ENCODE data around the gene RAB3GAP1. TPM values are rescaled to one million over a fixed set of nuclear protein-coding genes. Genes with fewer than 3 reads are reported as not detected.

RAB3GAP1 gene
- total RNA-seq, 1 experiment from 2014 or later = 32.0 TPM

GRCh38 chr2:135168204-135168856 is 116.2 kb downstream of the RAB3GAP1 start:
- H4K8ac ChIP-seq (replicated peaks; ENCODE audit: insufficient read length, low read depth, low read length) = no peak overlapping the region
- H2BK12ac ChIP-seq (ENCODE audit: insufficient read length, low read depth, low read length) = no peak overlapping the region
- H3K18ac ChIP-seq (ENCODE audit: insufficient read length, low read depth, low read length) = no peak overlapping the region
- H4K20me1 ChIP-seq (ENCODE audit: control insufficient read depth, insufficient read depth, insufficient read length) = no peaks in the 10 kb centered on the region
- no peak overlapping the region for H2AK5ac ChIP-seq (ENCODE audit: insufficient read length, low read length)
- no peak overlapping the region for H2BK120ac ChIP-seq (ENCODE audit: low read depth, low read length, poor library complexity, severe bottlenecking)
- H2AFZ ChIP-seq (ENCODE audit: low read length) = no peak overlapping the region
- no peak overlapping the region for H3K9ac ChIP-seq (ENCODE audit: extremely low read depth, insufficient read length, low read length)
- Mint-ChIP-seq H3K36me3 (ENCODE audit: insufficient read depth in 1 of 3, low read depth in 3 of 3) (peaks cover 43 to 65% (median 60%) of the 10 kb centered on the region in 3 experiments), H3K9me3 (no peaks in the 10 kb centered on the region), H3K4me3 (no peak overlapping the region), H3K27me3 (ENCODE audit: low read depth) (no peaks in the 10 kb centered on the region), H3K27ac (peak overlapping the region in 1 of 3 experiments; percentile 46; a peak in 2 of 7 replicates), H3K4me1 (peaks cover 3 to 8% of the 10 kb centered on the region in 2 experiments; a peak in 1 of 4 replicates)
- H2BK15ac ChIP-seq (ENCODE audit: low read depth, low read length) = no peak overlapping the region
- no peak overlapping the region for H3K4ac ChIP-seq (ENCODE audit: low read depth, low read length)
- no peak overlapping the region for H4K5ac ChIP-seq (ENCODE audit: insufficient read length, low read depth, low read length)
- H3K23ac ChIP-seq (ENCODE audit: insufficient read length, low read depth, low read length) = no peak overlapping the region
- no peak for DNase-seq
- no peak overlapping the region for H3K14ac ChIP-seq (ENCODE audit: insufficient read depth, low read length)
- no peak overlapping the region for H2BK5ac ChIP-seq (ENCODE audit: insufficient read length, low read length)
- no peaks in the 10 kb centered on the region for H3K27me3 ChIP-seq (ENCODE audit: insufficient read depth, low read length)
- H3K79me2 ChIP-seq (ENCODE audit: insufficient read depth, low read length) = no peaks in the 10 kb centered on the region
- H3K4me1 ChIP-seq (ENCODE audit: insufficient read depth, low read length) = no peaks in the 10 kb centered on the region; the same call in 1 of the 2 replicates
- no peaks in the 10 kb centered on the region for H3K9me3 ChIP-seq (ENCODE audit: control insufficient read depth, low read depth, low read length)
- no peak overlapping the region for H4K91ac ChIP-seq (ENCODE audit: insufficient read length, low read depth, low read length)
- TF ChIP-seq, protein P1, sequence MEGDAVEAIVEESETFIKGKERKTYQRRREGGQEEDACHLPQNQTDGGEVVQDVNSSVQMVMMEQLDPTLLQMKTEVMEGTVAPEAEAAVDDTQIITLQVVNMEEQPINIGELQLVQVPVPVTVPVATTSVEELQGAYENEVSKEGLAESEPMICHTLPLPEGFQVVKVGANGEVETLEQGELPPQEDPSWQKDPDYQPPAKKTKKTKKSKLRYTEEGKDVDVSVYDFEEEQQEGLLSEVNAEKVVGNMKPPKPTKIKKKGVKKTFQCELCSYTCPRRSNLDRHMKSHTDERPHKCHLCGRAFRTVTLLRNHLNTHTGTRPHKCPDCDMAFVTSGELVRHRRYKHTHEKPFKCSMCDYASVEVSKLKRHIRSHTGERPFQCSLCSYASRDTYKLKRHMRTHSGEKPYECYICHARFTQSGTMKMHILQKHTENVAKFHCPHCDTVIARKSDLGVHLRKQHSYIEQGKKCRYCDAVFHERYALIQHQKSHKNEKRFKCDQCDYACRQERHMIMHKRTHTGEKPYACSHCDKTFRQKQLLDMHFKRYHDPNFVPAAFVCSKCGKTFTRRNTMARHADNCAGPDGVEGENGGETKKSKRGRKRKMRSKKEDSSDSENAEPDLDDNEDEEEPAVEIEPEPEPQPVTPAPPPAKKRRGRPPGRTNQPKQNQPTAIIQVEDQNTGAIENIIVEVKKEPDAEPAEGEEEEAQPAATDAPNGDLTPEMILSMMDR (conservative IDR thresholded peaks at IDR 0.05) = 0 out of 3 replicates have a peak, but pooled peaks have one; percentile 13
- no peak overlapping the region for H3K56ac ChIP-seq (ENCODE audit: insufficient read length, low read depth, low read length)
- no peaks in the 10 kb centered on the region for H3K79me1 ChIP-seq (ENCODE audit: insufficient read depth, low read depth, low read length, poor library complexity, severe bottlenecking)
- no peaks in the 10 kb centered on the region for H3K23me2 ChIP-seq (ENCODE audit: insufficient read length, low read depth, low read length, poor library complexity, severe bottlenecking)
- WGBS (ENCODE audit: extremely low coverage, insufficient read length, low lambda C conversion rate) = no CpG with 5 or more reads among the region's 11 CpGs
- H2BK20ac ChIP-seq (ENCODE audit: low read depth, low read length, poor library complexity, severe bottlenecking) = no peak overlapping the region
- H3T11ph ChIP-seq (ENCODE audit: low read length) = no peak overlapping the region
- H3K27ac ChIP-seq (ENCODE audit: insufficient read length, low read depth, low read length) = no peak overlapping the region
- H3K4me2 ChIP-seq (ENCODE audit: insufficient read depth, insufficient read length, low read length) = no peak overlapping the region

All from H9 (cell line).